ENCODE results near the gene ST6GALNAC3. TPM values are rescaled to one million over a fixed set of nuclear protein-coding genes. Genes with fewer than 3 reads are reported as not detected.

Gene ST6GALNAC3
- total RNA-seq, 1 donor from 2014 or later: 23.6 TPM

DNA sequence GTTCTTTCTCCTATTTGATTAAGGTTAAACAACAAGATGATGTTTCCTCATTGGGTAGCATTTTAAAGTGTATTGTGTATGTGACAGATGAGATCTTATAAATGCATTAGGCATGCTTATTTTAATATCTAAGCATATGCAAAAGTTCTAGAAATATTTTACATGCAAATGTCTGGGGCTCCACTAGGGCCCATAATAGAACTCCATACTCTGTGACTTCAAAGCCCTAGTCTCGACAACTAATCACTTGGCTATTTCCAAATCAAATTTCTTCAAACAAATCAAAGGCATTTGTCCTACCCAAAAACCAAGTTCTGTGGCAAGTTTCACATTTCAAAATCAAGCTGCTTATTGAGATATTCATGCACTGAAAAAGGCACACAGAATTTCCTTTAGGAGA is 407.1 kb downstream of the ST6GALNAC3 start:
- Histone ChIP-seq H3K27ac (no peak overlapping the region), H3K4me1 (no peaks in the 10 kb centered on the region), H3K4me2 (no peak overlapping the region), H2AFZ (replicated peaks) (no peak overlapping the region), H3K36me3 (no peaks in the 10 kb centered on the region), H3K9ac (no peak overlapping the region), H3K79me2 (ENCODE audit: low read depth) (no peaks in the 10 kb centered on the region), H3K27me3 (no peaks in the 10 kb centered on the region), H3F3A (ENCODE audit: low read depth) (no peaks in the 10 kb centered on the region), H3K4me3 (no peak overlapping the region), H4K20me1 (ENCODE audit: low read depth) (no peaks in the 10 kb centered on the region), H3K9me3 (ENCODE audit: low read depth) (no peaks in the 10 kb centered on the region)
- no peak for DNase-seq (ENCODE audit: low spot score)
- Mint-ChIP-seq H3K4me1 (no peaks in the 10 kb centered on the region), H3K27me3 (ENCODE audit: insufficient read depth, low read depth) (no peaks in the 10 kb centered on the region), H3K9me3 (peaks cover 17% of the 10 kb centered on the region), H3K27ac (no peak overlapping the region), H3K4me3 (no peak overlapping the region), H3K36me3 (peaks cover 9% of the 10 kb centered on the region)
- TF ChIP-seq EZH2 (IDR thresholded peaks at IDR 0.05) (no peak), EZH2phosphoT487 (IDR thresholded peaks at IDR 0.05) (no peak)
- TF ChIP-seq, protein P1, sequence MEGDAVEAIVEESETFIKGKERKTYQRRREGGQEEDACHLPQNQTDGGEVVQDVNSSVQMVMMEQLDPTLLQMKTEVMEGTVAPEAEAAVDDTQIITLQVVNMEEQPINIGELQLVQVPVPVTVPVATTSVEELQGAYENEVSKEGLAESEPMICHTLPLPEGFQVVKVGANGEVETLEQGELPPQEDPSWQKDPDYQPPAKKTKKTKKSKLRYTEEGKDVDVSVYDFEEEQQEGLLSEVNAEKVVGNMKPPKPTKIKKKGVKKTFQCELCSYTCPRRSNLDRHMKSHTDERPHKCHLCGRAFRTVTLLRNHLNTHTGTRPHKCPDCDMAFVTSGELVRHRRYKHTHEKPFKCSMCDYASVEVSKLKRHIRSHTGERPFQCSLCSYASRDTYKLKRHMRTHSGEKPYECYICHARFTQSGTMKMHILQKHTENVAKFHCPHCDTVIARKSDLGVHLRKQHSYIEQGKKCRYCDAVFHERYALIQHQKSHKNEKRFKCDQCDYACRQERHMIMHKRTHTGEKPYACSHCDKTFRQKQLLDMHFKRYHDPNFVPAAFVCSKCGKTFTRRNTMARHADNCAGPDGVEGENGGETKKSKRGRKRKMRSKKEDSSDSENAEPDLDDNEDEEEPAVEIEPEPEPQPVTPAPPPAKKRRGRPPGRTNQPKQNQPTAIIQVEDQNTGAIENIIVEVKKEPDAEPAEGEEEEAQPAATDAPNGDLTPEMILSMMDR (IDR thresholded peaks at IDR 0.05): no peak

DNA sequence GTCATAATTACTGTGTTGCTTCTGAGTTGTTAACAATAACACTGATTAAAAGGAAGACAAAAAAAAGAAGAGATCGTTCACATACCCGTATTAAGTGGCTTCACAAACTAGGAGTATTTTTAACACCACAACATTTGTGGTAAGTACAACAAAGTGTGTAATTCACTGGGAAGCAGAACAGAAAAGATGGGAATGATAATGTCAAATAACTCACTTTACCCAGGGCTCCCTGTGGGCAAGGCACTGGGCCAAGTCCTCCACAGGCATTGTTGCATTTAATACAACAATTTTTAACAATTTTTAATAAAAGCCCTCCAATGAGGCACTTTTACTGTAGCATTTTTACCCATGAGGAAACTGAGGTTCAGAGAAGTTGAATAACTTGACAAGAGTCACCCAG is 407.7 kb downstream of the ST6GALNAC3 start:
- no peak for TF ChIP-seq EZH2phosphoT487 (IDR thresholded peaks at IDR 0.05)
- TF ChIP-seq, protein P1 (IDR thresholded peaks at IDR 0.05): no peak
- no peak for TF ChIP-seq EZH2 (IDR thresholded peaks at IDR 0.05)
- Histone ChIP-seq H3K27ac (no peak overlapping the region), H3K4me3 (no peak overlapping the region), H3K4me1 (no peaks in the 10 kb centered on the region), H3F3A (ENCODE audit: low read depth) (no peaks in the 10 kb centered on the region), H3K9me3 (ENCODE audit: low read depth) (no peaks in the 10 kb centered on the region), H3K9ac (no peak overlapping the region), H3K27me3 (no peaks in the 10 kb centered on the region), H3K36me3 (no peaks in the 10 kb centered on the region), H2AFZ (replicated peaks) (no peak overlapping the region), H3K79me2 (ENCODE audit: low read depth) (no peaks in the 10 kb centered on the region), H4K20me1 (ENCODE audit: low read depth) (no peaks in the 10 kb centered on the region), H3K4me2 (no peak overlapping the region)
- peaks cover 10% of the 10 kb centered on the region for H3K36me3 Mint-ChIP-seq
- H3K27ac Mint-ChIP-seq: no peak overlapping the region
- H3K4me3 Mint-ChIP-seq: no peak overlapping the region
- DNase-seq (ENCODE audit: low spot score): no peak
- no peaks in the 10 kb centered on the region for H3K27me3 Mint-ChIP-seq (ENCODE audit: insufficient read depth, low read depth)
- H3K9me3 Mint-ChIP-seq: peaks cover 21% of the 10 kb centered on the region
- H3K4me1 Mint-ChIP-seq: no peaks in the 10 kb centered on the region

DNA sequence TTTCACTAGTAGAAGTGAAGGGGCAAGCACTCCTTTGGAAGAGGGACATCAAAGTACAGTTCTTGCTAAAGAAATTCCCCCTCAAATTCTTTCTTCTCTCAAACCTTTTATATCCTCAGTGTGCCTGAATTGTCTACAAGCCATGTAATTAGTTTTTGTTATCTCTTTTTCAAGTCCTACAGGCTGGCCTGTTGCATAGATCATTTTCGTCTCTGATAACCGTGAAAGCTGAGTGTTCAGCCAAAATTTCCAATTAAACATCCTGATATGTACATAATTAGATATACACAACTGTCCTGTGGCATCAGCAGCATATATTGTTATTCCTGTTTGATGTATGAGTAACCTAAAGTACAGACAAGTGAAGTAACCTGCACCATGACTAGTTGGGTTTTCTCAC is 417.2 kb downstream of the ST6GALNAC3 start:
- Histone ChIP-seq H3K27me3 (no peaks in the 10 kb centered on the region), H3K4me1 (peaks cover 13% of the 10 kb centered on the region), H3K27ac (no peak overlapping the region), H3K9ac (no peak overlapping the region), H3K9me3 (ENCODE audit: low read depth) (no peaks in the 10 kb centered on the region), H3K79me2 (ENCODE audit: low read depth) (no peaks in the 10 kb centered on the region), H3K4me2 (no peak overlapping the region), H3K36me3 (no peaks in the 10 kb centered on the region), H2AFZ (replicated peaks) (no peak overlapping the region), H3K4me3 (no peak overlapping the region), H4K20me1 (ENCODE audit: low read depth) (no peaks in the 10 kb centered on the region), H3F3A (ENCODE audit: low read depth) (no peaks in the 10 kb centered on the region)
- Mint-ChIP-seq H3K27me3 (ENCODE audit: insufficient read depth, low read depth) (peaks cover 3% of the 10 kb centered on the region), H3K36me3 (peaks cover 24% of the 10 kb centered on the region), H3K27ac (no peak overlapping the region), H3K4me3 (no peak overlapping the region), H3K4me1 (peaks cover 12% of the 10 kb centered on the region), H3K9me3 (peaks cover 16% of the 10 kb centered on the region)
- no peak for DNase-seq (ENCODE audit: low spot score)
- TF ChIP-seq EZH2 (IDR thresholded peaks at IDR 0.05) (no peak), EZH2phosphoT487 (IDR thresholded peaks at IDR 0.05) (no peak)
- TF ChIP-seq, protein P1 (IDR thresholded peaks at IDR 0.05): no peak
